A549 (cell line): Measurements from ENCODE around the gene PPP1R9B. TPM values are rescaled to one million over a fixed set of nuclear protein-coding genes. Genes with fewer than 3 reads are reported as not detected.

Source experiments
- ATAC-seq, 2 experiments: fragments of 200-7000 bp in 1 of 2; fragments of >200 bp in 1 of 2; cut with Nextera tagmentation in 1 of 2; cut with Tn5 transposase in 1 of 2; 3 replicates each; pipeline versions ENCODE4 v1.8.0 to v1.9.1; 2018 to 2020; ENCODE audit warnings: mild to moderate bottlenecking in 1 of 2, moderate library complexity in 1 of 2
- CTCF ChIA-PET: fragments of 300-600 bp; sonication (Branson Sonifier 250); formaldehyde crosslinking; extraction: SDS; loops from one replicate; lab custom pipeline; 2021; ENCODE audit warnings: antibody characterized with exemption, inconsistent platforms; lab: Yijun Ruan, JAX
- POLR2A ChIA-PET: fragments of 350-600 bp; formaldehyde crosslinking; extraction: SDS; loops from one replicate; lab custom pipeline; 2021; ENCODE audit warnings: antibody characterized with exemption, inconsistent platforms; lab: Yijun Ruan, JAX
- DNase-seq, 2 experiments: peaks; one replicate each; pipeline versions ENCODE4 v3.0.0 to v3.0.0-alpha.2; 2011 to 2016; ENCODE audit warnings: low read depth in 1 of 2, low spot score in 1 of 2
- FAIRE-seq: peaks from 2 replicates; lab custom pipeline; 2011; peaks lifted over from hg19 to GRCh38; lab: Jason Lieb, UNC
- H3K27ac ChIP-seq, 2 experiments: fragments of >200 bp; sonication (Bioruptor Twin); formaldehyde crosslinking; 3 replicates each; pipeline ENCODE4 v1.5.1; 2016 to 2017
- H3K4me1 ChIP-seq: fragments of >200 bp; sonication (Bioruptor Twin); formaldehyde crosslinking; 3 replicates; pipeline ENCODE4 v1.6.1; 2016
- H3K4me2 ChIP-seq: fragments of >200 bp; sonication (Bioruptor Twin); formaldehyde crosslinking; 3 replicates; pipeline ENCODE4 v1.6.1; 2016
- H3K4me3 ChIP-seq: fragments of >200 bp; sonication (Bioruptor Twin); formaldehyde crosslinking; 3 replicates; pipeline ENCODE4 v1.5.1; 2016
- H3K9me3 ChIP-seq: fragments of >200 bp; sonication (Bioruptor Twin); formaldehyde crosslinking; 3 replicates; pipeline ENCODE4 v1.6.1; 2016
- CBX8 ChIP-seq: fragments of 200-600 bp; sonication (generic); IDR thresholded peaks from 2 replicates; pipeline ENCODE4 v1.6.1; 2016
- CHD2 ChIP-seq: fragments of 150-350 bp; IDR thresholded peaks from 2 replicates; pipeline ENCODE4 v1.6.1; 2014; ENCODE audit warnings: low read length; ENCODE audit not compliant: partially characterized antibody
- EHMT2 ChIP-seq: fragments of 200-600 bp; sonication (generic); IDR thresholded peaks from 2 replicates; pipeline ENCODE4 v1.6.1; 2016; ENCODE audit warnings: antibody characterized with exemption, low read depth, mild to moderate bottlenecking, moderate library complexity
- ESRRA ChIP-seq: fragments of 150-350 bp; IDR thresholded peaks from 2 replicates; pipeline ENCODE4 v1.6.1; 2014; ENCODE audit warnings: mild to moderate bottlenecking, low read length, borderline replicate concordance
- FOSL2 ChIP-seq, 2 experiments: fragments of 450-650 bp in 1 of 2; fragments of >200 bp in 1 of 2; sonication (Bioruptor Twin) in 1 of 2; formaldehyde crosslinking; IDR thresholded peaks; 2 replicates each; pipeline versions ENCODE4 v1.5.0 to v1.6.1; 2016 to 2020; ENCODE audit warnings: mild to moderate bottlenecking in 1 of 2, moderate library complexity in 1 of 2
- GATA3 ChIP-seq: IDR thresholded peaks from 2 replicates; pipeline ENCODE4 v1.6.1; 2012; ENCODE audit warnings: borderline replicate concordance
- HEYL ChIP-seq: fragments of 250-450 bp; sonication (Bioruptor Pico); IDR thresholded peaks from 2 replicates; pipeline ENCODE4 v1.8.0; 2021; ENCODE audit warnings: mild to moderate bottlenecking, moderate library complexity
- JUN ChIP-seq, 2 experiments: fragments of >200 bp; sonication (Bioruptor Twin); formaldehyde crosslinking; IDR thresholded peaks; 2 replicates in 1 of 2; 3 replicates in 1 of 2; pipeline ENCODE4 v1.6.1; 2016 to 2017
- MAFK ChIP-seq: fragments of 450-650 bp; IDR thresholded peaks from 2 replicates; pipeline ENCODE4 v1.6.1; 2014; ENCODE audit not compliant: partially characterized antibody
- MAX ChIP-seq: IDR thresholded peaks from 2 replicates; pipeline ENCODE4 v1.6.1; 2012
- NPAS2 ChIP-seq: fragments of 250-450 bp; sonication (Bioruptor Pico); IDR thresholded peaks from 2 replicates; pipeline ENCODE4 v1.8.0; 2022; ENCODE audit warnings: mild to moderate bottlenecking, moderate library complexity, borderline replicate concordance
- POLR2AphosphoS2 ChIP-seq: conservative IDR thresholded peaks from 2 replicates; pipeline ENCODE4 v1.6.1; 2012; ENCODE audit warnings: low read length, improper control_type of control experiment, inconsistent platforms
- RCOR1 ChIP-seq: fragments of 150-350 bp; IDR thresholded peaks from 2 replicates; pipeline ENCODE4 v1.6.1; 2014; ENCODE audit warnings: antibody characterized with exemption, low read length, low read depth
- RFX5 ChIP-seq: fragments of 450-650 bp; IDR thresholded peaks from 2 replicates; pipeline ENCODE4 v1.7.1; 2014; ENCODE audit warnings: antibody characterized with exemption, mild to moderate bottlenecking, moderate library complexity
- TFCP2L1 ChIP-seq: fragments of 250-450 bp; sonication (Bioruptor Pico); IDR thresholded peaks from 2 replicates; pipeline ENCODE4 v1.5.0; 2021; ENCODE audit warnings: mild to moderate bottlenecking
- ZFP36 ChIP-seq: fragments of 450-650 bp; IDR thresholded peaks from 2 replicates; pipeline ENCODE4 v1.6.1; 2014; ENCODE audit warnings: borderline replicate concordance; ENCODE audit not compliant: partially characterized antibody
- WGBS: methylation state at CpG from one replicate; pipeline ENCODE4 v1.1.6; 2017; ENCODE audit errors: missing lambda C conversion rate; 5-methylcytosine and 5-hydroxymethylcytosine counted together
- polyA plus RNA-seq, 4 experiments: library from polyadenylated mRNA; depleted of rRNA in 3 of 4; stranded (reverse); fragments of >200 nt; fragmentation: RNase III in 1 of 4; extraction: RNeasy Plus Mini Kit Qiagen cat#74134 plus additional on column Dnase treatment in 1 of 4; gene quantifications; 2 replicates in 3 of 4; 3 replicates in 1 of 4; pipeline ENCODE4 v1.2.3, GENCODE V29; 2011 to 2017
- TF ChIP-seq, protein P1 (sequence below): fragments of 250-450 bp; sonication (Bioruptor Pico); IDR thresholded peaks from 2 replicates; pipeline ENCODE4 v1.5.0; 2020; ENCODE audit warnings: low read depth, mild to moderate bottlenecking, moderate library complexity

The PPP1R9B gene
- polyA plus RNA-seq, 2 of the 4 experiments (the other 2 are of a cell fraction): 22.0 to 40.6 TPM

- H3K4me3 ChIP-seq: no peak overlapping the region
- POLR2A ChIA-PET: no interaction called here
- no peak overlapping the region for H3K27ac ChIP-seq
- peak; percentile 88 for TF ChIP-seq ZFP36
- TF ChIP-seq NPAS2 (CRISPR knock-in tag): no peak
- no peak for TF ChIP-seq CBX8
- no peak for TF ChIP-seq RFX5
- TF ChIP-seq, all 56 proteins: peak for 1
- WGBS: 75% methylated on average over 4 of the region's 4 CpGs
- Histone ChIP-seq H3K9me3 (no peaks in the 10 kb centered on the region), H3K4me1 (peaks cover 10% of the 10 kb centered on the region; the same call in 1 of the 3 replicates), H3K4me2 (no peak overlapping the region)
- no peak for ATAC-seq
- CTCF ChIA-PET: interaction anchor here (0.6 to 60.2 kb wide), 28 partner anchors 9 to 283 kb away, joined by 3 to 1356 read pairs (median 4); partner anchors contain the start of genes LRRC59, PDK2, PPP1R9B and SAMD14
- FAIRE-seq: no peak
- DNase-seq: no peak
Measured at GRCh38 chr17:50114401-50114800, 36.1 kb downstream of the PPP1R9B start.

GRCh38 chr17:50113624-50114320, 36.7 kb downstream of the PPP1R9B start:
- no peak overlapping the region for H3K27ac ChIP-seq
- H3K4me3 ChIP-seq: no peak overlapping the region
- H3K4me2 ChIP-seq: no peak overlapping the region
- CTCF ChIA-PET: interaction anchor here (0.6 to 60.2 kb wide), 19 partner anchors 9 to 284 kb away, joined by 3 to 1356 read pairs (median 6); partner anchors contain the start of genes LRRC59, PDK2, PPP1R9B and SAMD14
- peaks cover 10% of the 10 kb centered on the region; the same call in 1 of the 3 replicates for H3K4me1 ChIP-seq
- WGBS: 94% methylated on average over 7 of the region's 7 CpGs
- H3K9me3 ChIP-seq: no peaks in the 10 kb centered on the region
- POLR2A ChIA-PET: no interaction called here
- TF ChIP-seq ZFP36: no peak
- 0 out of 2 replicates have a peak, but pooled peaks have one; percentile 28 for TF ChIP-seq ESRRA
- FAIRE-seq: no peak
- DNase-seq: no peak
- no peak for ATAC-seq

GRCh38 chr17:50112694-50113093, 37.8 kb downstream of the PPP1R9B start:
- ATAC-seq (no peak), DNase-seq (no peak), FAIRE-seq (no peak)
- no peak overlapping the region for H3K4me2 ChIP-seq
- H3K4me3 ChIP-seq: no peak overlapping the region
- H3K27ac ChIP-seq: no peak overlapping the region
- H3K4me1 ChIP-seq: peaks cover 16% of the 10 kb centered on the region; the same call in 2 of the 3 replicates
- ChIA-PET POLR2A (no interaction called here), CTCF (interaction anchor here (0.9 to 60.2 kb wide), 10 partner anchors 8 to 232 kb away, joined by 3 to 1356 read pairs (median 15); partner anchors contain the start of genes ITGA3, PDK2, PPP1R9B and SAMD14)
- no peaks in the 10 kb centered on the region for H3K9me3 ChIP-seq
- no peak for TF ChIP-seq GATA3
- WGBS: 89% methylated on average over 17 of the region's 17 CpGs

DNA sequence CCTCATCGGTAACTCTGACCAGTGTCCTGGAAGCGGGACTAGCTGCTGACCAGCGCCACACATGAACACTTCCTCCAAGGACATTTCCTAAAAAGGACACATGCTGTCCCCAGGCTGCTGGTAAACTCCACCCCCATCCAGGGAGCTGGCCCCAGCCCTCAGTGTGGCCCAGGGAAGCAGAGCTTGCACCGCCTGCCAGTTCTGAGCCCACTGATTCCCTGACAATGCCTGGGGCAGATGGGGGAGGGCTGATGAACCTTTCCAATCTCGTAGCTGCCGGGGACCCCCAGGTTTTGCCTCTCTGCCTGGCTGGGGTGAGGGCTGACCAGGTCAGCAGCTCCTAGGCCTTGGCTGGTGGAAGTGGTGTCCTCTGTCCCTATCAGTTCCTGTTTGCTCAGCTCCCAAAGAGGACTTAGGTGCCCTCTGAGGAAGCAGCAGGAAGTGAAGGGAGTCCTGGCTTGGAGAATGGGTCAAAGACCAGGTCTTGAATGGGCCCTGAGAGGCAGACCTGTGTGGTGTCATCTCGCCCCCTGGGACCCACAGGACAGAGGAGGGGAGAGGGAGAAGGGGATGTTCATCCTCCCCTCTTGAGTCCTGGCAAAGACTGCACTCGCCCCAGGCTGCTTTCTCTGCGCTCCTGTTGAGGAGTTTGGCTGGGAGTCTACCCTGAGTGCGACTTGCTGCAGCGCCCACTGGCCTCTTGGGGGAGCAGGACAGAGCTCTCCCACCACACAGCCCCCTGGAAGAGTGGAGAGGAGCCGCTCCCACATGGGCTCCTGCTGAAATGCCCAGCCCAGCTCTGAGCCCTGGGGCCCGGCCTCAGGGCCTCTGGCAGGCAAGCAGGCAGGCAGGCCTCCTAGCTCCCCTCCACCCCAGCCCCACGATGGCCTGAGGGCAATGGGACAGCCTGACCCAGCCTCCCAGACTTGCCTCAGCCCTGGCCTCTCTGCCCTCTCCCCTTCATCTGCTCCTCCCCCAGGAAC, 38.5 kb downstream of the PPP1R9B start:
- peak overlapping the region in 1 of 2 experiments; percentile 20; a peak in 1 of 6 replicates for H3K27ac ChIP-seq
- WGBS: 83% methylated on average over 10 of the region's 14 CpGs
- H3K4me1 ChIP-seq: peaks cover 17% of the 10 kb centered on the region; the same call in 2 of the 3 replicates
- H3K4me2 ChIP-seq: no peak overlapping the region
- no peaks in the 10 kb centered on the region for H3K9me3 ChIP-seq
- ChIA-PET POLR2A (no interaction called here), CTCF (interaction anchor here (0.6 to 60.2 kb wide), 12 partner anchors 7 to 410 kb away, joined by 3 to 1356 read pairs (median 9); partner anchors contain the start of genes ITGA3, PDK2, PPP1R9B and SAMD14)
- ATAC-seq (peak in 1 of 2 experiments; percentile 22; a peak in 3 of 6 replicates), FAIRE-seq (no peak), DNase-seq (no peak)
- TF ChIP-seq TFCP2L1 (no peak), EHMT2 (no peak), CHD2 (no peak), HEYL (no peak), FOSL2 (IDR thresholded peaks at IDR 0.05) (no peak), FOSL2 (CRISPR knock-in tag; IDR thresholded peaks at IDR 0.05) (no peak), RCOR1 (no peak), JUN (IDR thresholded peaks at IDR 0.05) (no peak), POLR2AphosphoS2 (no peak), MAFK (no peak), MAX (no peak)
- TF ChIP-seq, protein P1, sequence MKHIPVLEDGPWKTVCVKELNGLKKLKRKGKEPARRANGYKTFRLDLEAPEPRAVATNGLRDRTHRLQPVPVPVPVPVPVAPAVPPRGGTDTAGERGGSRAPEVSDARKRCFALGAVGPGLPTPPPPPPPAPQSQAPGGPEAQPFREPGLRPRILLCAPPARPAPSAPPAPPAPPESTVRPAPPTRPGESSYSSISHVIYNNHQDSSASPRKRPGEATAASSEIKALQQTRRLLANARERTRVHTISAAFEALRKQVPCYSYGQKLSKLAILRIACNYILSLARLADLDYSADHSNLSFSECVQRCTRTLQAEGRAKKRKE (CRISPR knock-in tag): no peak
- H3K4me3 ChIP-seq: no peak overlapping the region
